Kidney (tissue), 14 donors: ENCODE data around the gene GRSF1. TPM values are rescaled to one million over a fixed set of nuclear protein-coding genes. Genes with fewer than 3 reads are reported as not detected.

ENCODE experiments used
- DNase-seq, 5 donors: peaks; one replicate each; pipeline ENCODE4 v3.0.0-alpha.2; 2013 to 2020
- FAIRE-seq: peaks from 2 replicates; lab custom pipeline; 2012; peaks lifted over from hg19 to GRCh38; lab: Jason Lieb, UNC
- H3K27ac ChIP-seq, 2 donors: one replicate each; pipeline ENCODE4 v1.7.0; 2013; ENCODE audit warnings: low read depth in 2 of 2, low read length in 2 of 2, inconsistent platforms in 1 of 2
- H3K27me3 ChIP-seq: one replicate; pipeline ENCODE4 v1.7.1; 2013; ENCODE audit warnings: low read length, inconsistent platforms; ENCODE audit not compliant: control insufficient read depth, insufficient read depth
- H3K36me3 ChIP-seq, 3 donors: one replicate each; pipeline versions ENCODE4 v1.7.0 to v1.7.1; 2013; ENCODE audit warnings: low read length in 3 of 3, control low read depth in 1 of 3, inconsistent platforms in 1 of 3; ENCODE audit not compliant: insufficient read depth in 3 of 3, control insufficient read depth in 2 of 3
- H3K4me1 ChIP-seq, 3 donors: one replicate each; pipeline versions ENCODE4 v1.7.0 to v1.7.1; 2013; ENCODE audit warnings: low read length in 3 of 3, inconsistent platforms in 1 of 3, low read depth in 1 of 3; ENCODE audit not compliant: control insufficient read depth in 2 of 3, insufficient read depth in 2 of 3
- H3K4me3 ChIP-seq, 3 donors: one replicate each; pipeline versions ENCODE4 v1.7.0 to v1.8.1; 2013; ENCODE audit warnings: low read length in 3 of 3, control low read depth in 1 of 3, inconsistent platforms in 1 of 3
- H3K9ac ChIP-seq, 3 donors: one replicate each; pipeline versions ENCODE4 v1.7.0 to v1.7.1; 2013; ENCODE audit warnings: low read length in 3 of 3, control low read depth in 1 of 3, inconsistent platforms in 1 of 3
- H3K9me3 ChIP-seq, 3 donors: one replicate each; pipeline versions ENCODE4 v1.7.0 to v1.7.1; 2013; ENCODE audit warnings: low read length in 3 of 3, control low read depth in 1 of 3, inconsistent platforms in 1 of 3; ENCODE audit not compliant: control insufficient read depth in 2 of 3, insufficient read depth in 1 of 3
- CTCF ChIP-seq: IDR thresholded peaks from 3 replicates; pipeline ENCODE4 v1.5.1; 2012; ENCODE audit warnings: mild to moderate bottlenecking, moderate library complexity, borderline replicate concordance; ENCODE audit not compliant: insufficient read depth; ENCODE audit errors: extremely low read depth
- intact Hi-C: fragments of 100-400 bp; cut with DNase I; formaldehyde crosslinking; loops from one replicate; pipeline ENCODE4 v1.11.1; 2022
- polyA plus RNA-seq: library from polyadenylated mRNA; stranded (reverse); fragments of 350-450 nt; fragmentation: Illumina TruSeq; extraction: RNeasy Lipid Tissue Mini Kit (QIAGEN cat#74804); gene quantifications from one replicate; pipeline ENCODE4 v1.2.3, GENCODE V29; 2014; ENCODE audit warnings: low read depth, low replicate concordance; ENCODE audit not compliant: insufficient read depth
- total RNA-seq: library from RNA; stranded (reverse); fragmentation: NEBNext Ultra II Directional; extraction: Animal tissue kit (Norgen Biotek cat#: 25700); gene quantifications from one replicate; pipeline ENCODE4 v1.2.1, GENCODE V29; 2021
- donor health status: control.
- donor health status: control.
- donor health status: control.
- donor health status: control.
- donor health status: control.
- donor health status: DM: yes; HTN: yes; CAD: no.
- donor health status: Normal renal cell carcinoma (clear cell type).

Gene GRSF1
- total and polyA plus RNA-seq, 2 donors from 2014 or later = 56.6 to 64.9 TPM

- intact Hi-C loops = no loop called here
- DNase-seq = no peak
- Histone ChIP-seq H3K27me3 (no peaks in the 10 kb centered on the region), H3K4me3 (no peak overlapping the region), H3K27ac (no peak overlapping the region), H3K9ac (no peak overlapping the region), H3K36me3 (no peaks in the 10 kb centered on the region), H3K4me1 (no peaks in the 10 kb centered on the region), H3K9me3 (no peaks in the 10 kb centered on the region)
- no peak for FAIRE-seq
- no peak for TF ChIP-seq CTCF
These were observed 37.9 kb upstream of the GRSF1 start for GRCh38 chr4:70877556-70877955.

- Histone ChIP-seq H3K27me3 (no peaks in the 10 kb centered on the region), H3K27ac (no peak overlapping the region), H3K9me3 (no peaks in the 10 kb centered on the region), H3K4me3 (no peak overlapping the region), H3K36me3 (no peaks in the 10 kb centered on the region), H3K4me1 (no peaks in the 10 kb centered on the region), H3K9ac (no peak overlapping the region)
- no peak for TF ChIP-seq CTCF
- DNase-seq (no peak), FAIRE-seq (no peak)
- intact Hi-C loops = no loop called here
These were observed 34.8 kb upstream of the GRSF1 start for GRCh38 chr4:70874268-70875156.

GRCh38 chr4:70873216-70873615 is 33.5 kb upstream of the GRSF1 start:
- no peaks in the 10 kb centered on the region for H3K27me3 ChIP-seq
- H3K9ac ChIP-seq = no peak overlapping the region
- DNase-seq (no peak), FAIRE-seq (no peak)
- no peak overlapping the region for H3K4me3 ChIP-seq
- intact Hi-C loops = no loop called here
- H3K27ac ChIP-seq = no peak overlapping the region
- no peaks in the 10 kb centered on the region for H3K4me1 ChIP-seq
- no peaks in the 10 kb centered on the region for H3K9me3 ChIP-seq
- no peak for TF ChIP-seq CTCF
- no peaks in the 10 kb centered on the region for H3K36me3 ChIP-seq

- Histone ChIP-seq H3K36me3 (no peaks in the 10 kb centered on the region), H3K9ac (no peak overlapping the region), H3K27me3 (no peaks in the 10 kb centered on the region), H3K4me1 (no peaks in the 10 kb centered on the region), H3K27ac (no peak overlapping the region), H3K4me3 (no peak overlapping the region), H3K9me3 (no peaks in the 10 kb centered on the region)
- DNase-seq (no peak), FAIRE-seq (no peak)
- TF ChIP-seq CTCF = no peak
- intact Hi-C loops = no loop called here
These were observed 29.1 kb upstream of the GRSF1 start for GRCh38 chr4:70868778-70869177.
